IPS-NIHi11 (cell line): ENCODE measurements around the gene AGBL4.

Source experiments
- DNase-seq: peaks from one replicate; pipeline ENCODE4 v3.0.0; 2012; ENCODE audit warnings: mixed read lengths, low spot score

The AGBL4 gene

GRCh38 chr1:48823168-48823567, 1200.6 kb downstream of the AGBL4 start:
- no peak for DNase-seq

GRCh38 chr1:48820491-48820890, 1203.3 kb downstream of the AGBL4 start:
- no peak for DNase-seq

GRCh38 chr1:48817505-48818114, 1206.1 kb downstream of the AGBL4 start:
- DNase-seq = peak; percentile 72

GRCh38 chr1:48810740-48811139, 1213.0 kb downstream of the AGBL4 start:
- DNase-seq = no peak

- DNase-seq = no peak
Measured at GRCh38 chr1:48808496-48808895, 1215.3 kb downstream of the AGBL4 start.

- DNase-seq = no peak
Measured at GRCh38 chr1:48807554-48808260, 1216.0 kb downstream of the AGBL4 start.

GRCh38 chr1:48803474-48803873, 1220.3 kb downstream of the AGBL4 start:
- no peak for DNase-seq

- DNase-seq = no peak
Measured at GRCh38 chr1:48794816-48795215, 1228.9 kb downstream of the AGBL4 start.

GRCh38 chr1:48793863-48794262, 1229.9 kb downstream of the AGBL4 start:
- DNase-seq = no peak

- no peak for DNase-seq
Measured at GRCh38 chr1:48792961-48793360, 1230.8 kb downstream of the AGBL4 start.

GRCh38 chr1:48790397-48790796, 1233.4 kb downstream of the AGBL4 start:
- DNase-seq = no peak

- DNase-seq = no peak
Measured at GRCh38 chr1:48789903-48790302, 1233.9 kb downstream of the AGBL4 start.

GRCh38 chr1:48785869-48786268, 1237.9 kb downstream of the AGBL4 start:
- no peak for DNase-seq

GRCh38 chr1:48784301-48784700, 1239.5 kb downstream of the AGBL4 start:
- DNase-seq = no peak

GRCh38 chr1:48777219-48777895, 1246.4 kb downstream of the AGBL4 start:
- peak; percentile 42 for DNase-seq

GRCh38 chr1:48776393-48777218, 1247.1 kb downstream of the AGBL4 start, which contains the start of gene BEND5:
Gene BEND5, minus strand, starts transcription at chr1:48776891. Its CDS starts 60 bp downstream, at chr1:48776831.
- DNase-seq = peak; percentile 91

GRCh38 chr1:48775831-48776392, 1247.8 kb downstream of the AGBL4 start:
- DNase-seq = no peak

GRCh38 chr1:48773133-48773532, 1250.6 kb downstream of the AGBL4 start:
- no peak for DNase-seq

- DNase-seq = no peak
Measured at GRCh38 chr1:48772211-48772610, 1251.5 kb downstream of the AGBL4 start.

- no peak for DNase-seq
Measured at GRCh38 chr1:48771561-48771960, 1252.2 kb downstream of the AGBL4 start.

- no peak for DNase-seq
Measured at GRCh38 chr1:48767975-48768510, 1255.7 kb downstream of the AGBL4 start.

GRCh38 chr1:48765335-48765734, 1258.4 kb downstream of the AGBL4 start:
- no peak for DNase-seq
